Transverse colon (tissue), 3 donors: Measurements from ENCODE around the gene TMEM181.
"Not testable (repeated sequence)": the region's sequence is repeated elsewhere in the genome, so short reads cannot be mapped to it uniquely, and the experiment has no call there.

Experiments used
- POLR2A ChIP-seq: fragments of 450-650 bp; IDR thresholded peaks from one replicate; pipeline ENCODE4 v1.6.1; 2016; ENCODE audit warnings: antibody characterized with exemption, mild to moderate bottlenecking, moderate library complexity
- POLR2AphosphoS5 ChIP-seq, 3 donors: sonication (generic); formaldehyde crosslinking; IDR thresholded peaks; one replicate each; pipeline ENCODE4 v1.6.1; 2016; ENCODE audit warnings: antibody characterized with exemption in 3 of 3

DNA sequence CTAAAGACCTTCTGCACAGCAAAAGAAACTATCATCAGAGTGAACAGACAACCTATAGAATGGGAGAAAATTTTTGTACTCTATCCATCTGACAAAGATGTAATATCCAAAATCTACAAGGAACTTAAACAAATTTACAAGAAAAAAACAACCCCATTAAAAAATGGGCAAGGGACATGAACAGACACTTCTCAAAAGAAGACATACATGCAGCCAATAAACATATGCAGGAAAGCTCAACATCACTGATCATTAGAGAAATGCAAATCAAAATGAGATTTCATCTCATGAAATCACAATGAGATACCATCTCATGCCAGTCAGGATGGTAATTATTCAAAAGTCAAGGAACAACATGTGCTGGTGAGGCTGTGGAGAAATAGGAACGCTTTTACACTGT, 32.0 kb upstream of the TMEM181 start:
- TF ChIP-seq POLR2A; POLR2AphosphoS5 (IDR thresholded peaks at IDR 0.05): not testable (repeated sequence)
